IPS DF 19.7 (cell line): ENCODE results near the gene MLN.
A peak's percentile ranks its signal among the peaks of the same experiment; 100 is the strongest.

Source experiments
- DNase-seq: peaks from one replicate; pipeline ENCODE4 v3.0.0-alpha.2; 2013; ENCODE audit warnings: low read depth, low spot score

MLN gene

DNA sequence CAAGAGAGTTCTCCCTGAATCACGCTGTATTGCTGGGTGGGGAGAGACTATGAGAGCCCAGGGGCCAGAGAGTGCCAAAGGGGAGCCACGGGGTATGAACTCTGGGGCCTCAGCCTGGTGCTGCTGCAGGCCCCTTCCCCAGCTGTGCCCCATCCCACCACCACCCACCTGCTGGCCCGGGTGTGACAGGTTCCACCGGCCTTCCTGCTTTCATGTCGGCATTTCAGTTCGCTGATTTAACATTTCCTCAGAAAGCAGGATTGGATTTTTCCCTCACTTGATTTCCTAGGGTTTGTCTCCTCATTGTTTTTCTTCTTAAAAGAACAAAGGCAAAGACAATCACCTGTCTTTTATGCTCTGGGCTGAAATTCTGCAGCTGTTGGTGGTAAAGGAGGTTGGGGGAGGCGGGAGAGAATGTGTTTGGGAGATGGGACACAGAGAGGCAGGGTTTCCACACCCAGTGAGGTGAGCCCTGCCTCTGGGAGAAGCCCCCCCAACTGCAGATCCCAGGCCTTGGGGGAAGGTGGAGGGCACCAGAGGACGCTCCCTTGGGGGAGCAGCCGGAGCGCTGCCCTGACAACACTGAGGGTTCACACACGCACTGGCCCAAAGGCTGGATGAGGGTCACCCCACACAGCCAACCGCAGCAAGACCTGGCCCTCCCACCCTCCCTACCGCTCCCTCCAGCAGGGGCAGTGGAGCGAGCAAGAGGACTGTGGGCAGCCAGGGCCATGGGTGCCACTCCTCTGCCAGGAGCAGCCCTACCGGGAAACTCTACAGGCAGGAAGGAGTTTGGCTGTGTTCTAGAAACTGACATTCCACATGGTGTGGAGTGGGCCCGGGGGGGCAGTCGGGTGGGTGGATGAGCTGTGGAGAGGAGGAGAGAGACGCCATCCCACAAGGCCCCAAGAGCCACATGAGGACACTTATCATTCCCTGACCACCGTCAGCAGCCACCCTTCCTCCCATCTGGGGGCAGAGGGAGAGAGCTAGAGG lies 10.5 kb upstream of the MLN start:
- no peak for DNase-seq

DNA sequence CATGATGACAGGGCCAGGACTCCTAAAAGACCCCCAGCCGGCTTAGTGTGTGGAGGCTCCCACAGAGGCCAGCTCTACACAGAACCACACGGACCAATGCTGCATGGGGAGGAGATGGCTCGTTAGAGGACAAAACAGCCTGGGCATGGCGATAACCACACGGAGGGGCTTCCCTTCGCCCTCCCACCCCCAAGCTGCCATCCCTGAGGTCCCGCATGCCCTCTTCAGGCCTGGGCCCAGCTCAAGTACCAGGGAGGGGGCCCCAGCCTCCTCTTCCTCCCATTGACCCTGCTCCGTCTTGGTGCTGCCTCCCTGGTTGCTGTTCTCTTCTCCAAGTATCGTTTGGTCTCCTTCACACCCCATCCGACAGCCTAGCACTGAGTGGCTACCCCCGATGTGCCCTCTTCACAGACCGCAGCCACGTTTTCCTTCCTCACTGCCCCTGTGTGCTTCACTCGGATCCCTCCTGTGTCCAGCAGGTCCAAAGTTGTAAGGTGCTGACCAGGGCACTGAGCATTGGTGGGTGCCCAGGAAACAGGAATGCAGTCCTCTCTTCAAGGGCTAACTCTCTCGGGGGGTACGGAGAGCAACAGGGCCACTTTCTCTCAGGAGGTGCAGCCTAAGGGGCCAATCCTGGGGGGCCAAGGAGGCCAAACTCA lies 9.6 kb upstream of the MLN start:
- DNase-seq: no peak

DNA sequence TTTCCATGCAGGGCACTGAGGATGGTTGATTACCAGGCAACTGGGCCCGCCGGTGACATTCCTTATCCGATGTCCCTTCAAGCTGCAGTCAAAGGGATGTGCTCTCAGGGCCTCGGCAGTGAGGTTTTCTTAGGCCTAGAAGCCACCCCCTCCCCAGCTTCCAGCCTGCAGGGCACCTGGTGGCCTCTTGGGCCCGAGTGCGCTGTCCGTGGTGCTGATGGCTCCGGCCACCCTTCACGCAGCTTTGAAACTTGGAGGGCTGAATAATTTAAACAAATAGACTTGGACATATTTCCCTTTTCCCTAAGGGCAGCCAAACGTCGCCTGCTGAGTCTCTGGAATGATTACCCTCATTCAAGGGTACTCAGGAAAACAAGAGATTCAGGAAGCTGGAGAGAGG lies 8.9 kb upstream of the MLN start:
- peak; percentile 50 for DNase-seq

DNA sequence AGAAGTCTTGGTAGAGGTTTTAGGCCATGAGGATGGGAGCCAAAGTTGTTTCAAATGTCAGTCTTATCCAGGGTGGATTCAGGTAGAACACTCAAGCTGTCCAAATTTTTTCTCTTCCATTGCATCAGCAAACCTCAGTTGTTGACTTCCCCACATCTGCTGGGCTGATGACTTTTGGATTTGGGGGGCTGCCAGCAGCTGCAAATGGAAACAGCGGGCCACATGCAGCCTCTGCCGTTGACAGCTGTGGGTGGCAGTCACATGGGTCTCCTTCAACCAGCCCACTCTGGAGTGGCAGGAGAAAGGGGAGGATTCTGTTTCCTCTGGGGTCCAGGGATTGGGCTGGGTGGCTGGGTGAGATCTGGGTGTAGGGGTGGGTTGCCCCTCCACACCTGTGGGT lies 5.8 kb upstream of the MLN start:
- DNase-seq: no peak

DNA sequence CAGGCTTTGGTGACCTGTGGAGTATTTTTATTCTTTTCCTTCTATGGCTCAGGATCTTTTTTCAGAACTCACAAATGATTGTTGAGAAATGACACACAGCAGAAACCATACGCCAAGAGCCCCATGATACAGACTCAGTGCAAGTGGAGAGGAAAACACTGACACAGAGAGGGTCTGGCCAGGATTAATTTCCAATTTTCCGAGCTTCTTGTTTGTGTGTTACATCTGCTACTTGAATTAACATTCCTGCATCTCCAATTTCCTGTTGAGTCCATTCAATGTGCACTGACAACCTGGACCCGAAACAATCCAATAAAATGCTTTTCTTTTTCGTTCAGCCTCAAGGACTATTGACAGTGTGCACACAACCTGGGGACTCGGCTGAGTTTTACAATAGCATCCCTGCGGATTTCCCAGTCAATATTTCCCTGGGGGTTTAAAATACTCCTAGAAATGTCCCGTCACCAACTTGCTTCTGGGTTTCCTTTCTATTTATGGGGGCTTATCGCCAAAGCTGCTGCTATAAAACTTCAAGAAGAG lies 4.9 kb upstream of the MLN start:
- no peak for DNase-seq

DNA sequence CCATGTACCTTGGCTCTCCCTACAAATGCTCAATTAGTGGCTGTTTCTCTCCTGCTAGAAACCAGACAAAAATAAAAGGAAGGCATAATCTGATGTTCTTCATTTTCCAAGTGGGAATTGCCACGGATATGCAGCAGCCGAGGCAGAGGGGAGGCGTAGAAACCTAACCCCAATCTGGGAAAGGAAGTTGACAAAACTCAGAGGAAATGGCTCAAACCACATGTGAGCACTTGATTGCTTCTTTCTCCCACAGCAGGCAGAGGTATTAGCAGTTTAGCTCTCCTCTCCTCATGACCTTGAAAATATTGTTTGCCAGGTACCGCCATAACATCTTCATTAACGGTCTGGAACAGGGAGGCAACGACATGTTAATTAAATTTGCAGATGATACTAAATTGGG lies 3.8 kb upstream of the MLN start:
- DNase-seq: no peak

DNA sequence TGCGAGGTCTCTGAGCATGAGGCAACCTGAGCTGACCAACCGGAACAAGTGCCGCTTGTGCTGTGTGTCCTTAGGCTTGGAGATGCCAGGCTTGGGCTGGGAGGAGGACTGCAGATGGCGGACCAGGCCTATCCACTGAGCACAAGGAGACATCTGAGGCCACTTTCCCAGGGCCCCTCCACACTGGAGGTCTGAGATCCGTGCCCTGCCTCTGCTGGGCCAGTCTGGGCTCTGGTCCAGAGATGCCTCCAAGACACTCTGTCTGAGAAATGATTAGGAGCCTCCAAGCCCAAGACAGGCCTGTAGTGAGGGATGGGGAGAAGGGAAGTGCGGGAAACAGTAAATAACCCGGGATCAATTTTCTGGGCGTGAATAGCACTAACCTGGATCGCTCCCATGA lies 3.0 kb upstream of the MLN start:
- no peak for DNase-seq

DNA sequence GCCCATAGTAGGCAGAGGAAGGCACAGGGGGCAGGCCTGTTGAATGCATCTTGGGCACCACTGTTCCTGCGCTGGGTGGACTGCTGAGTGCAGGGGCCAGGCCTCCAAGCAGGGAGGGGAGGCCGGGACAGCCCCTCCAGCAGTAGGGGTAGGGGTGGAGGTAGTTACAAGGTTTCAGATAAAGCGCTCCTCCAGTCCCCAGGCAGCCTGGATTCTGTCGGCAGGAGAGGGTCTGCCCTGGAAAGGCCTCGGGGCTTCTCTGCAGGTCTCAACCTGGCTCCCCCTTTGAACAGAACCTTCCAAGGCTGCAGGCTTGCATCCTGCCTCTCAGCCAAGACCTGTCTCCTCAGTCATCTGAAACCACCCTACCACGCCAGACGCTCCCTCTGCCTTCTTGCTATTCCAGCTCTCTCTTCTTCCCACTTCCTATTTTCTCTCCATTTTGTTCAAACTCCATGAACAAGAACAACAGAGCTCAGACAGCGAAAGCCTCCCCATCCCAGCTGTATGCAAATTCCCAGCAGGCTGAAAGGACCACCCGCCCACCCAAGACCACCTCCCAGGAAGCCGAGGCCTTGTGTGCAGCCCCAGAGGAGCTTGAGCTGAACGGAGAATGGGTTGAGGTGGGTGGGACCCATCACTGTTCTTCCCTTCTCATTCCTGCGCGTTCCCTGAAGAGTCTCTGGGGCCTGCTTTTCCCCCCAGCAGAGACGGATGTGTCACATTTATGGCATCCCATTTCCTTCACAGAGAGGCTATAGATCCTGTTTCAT lies 1.4 kb downstream of the MLN start:
- no peak for DNase-seq

DNA sequence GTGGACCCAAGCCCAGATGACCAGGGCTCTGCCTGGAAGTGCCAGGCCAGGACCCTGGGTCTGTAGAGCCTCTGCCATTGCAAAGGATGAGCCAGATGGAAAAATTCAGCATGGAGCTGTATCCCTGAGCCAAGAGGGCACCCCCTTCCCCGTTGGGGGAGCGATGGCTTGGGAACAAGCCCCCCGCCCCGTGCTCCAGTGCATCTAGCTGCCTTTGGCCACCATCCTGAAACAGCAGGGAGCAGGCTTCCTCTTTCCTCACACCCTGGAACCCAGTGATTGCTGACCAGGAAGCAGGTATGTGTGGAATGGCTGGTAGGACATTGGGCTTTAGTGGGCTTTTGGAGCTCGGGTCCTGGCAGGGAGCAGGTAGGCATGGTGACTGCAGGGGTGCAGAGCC lies 2.2 kb downstream of the MLN start:
- DNase-seq: no peak

DNA sequence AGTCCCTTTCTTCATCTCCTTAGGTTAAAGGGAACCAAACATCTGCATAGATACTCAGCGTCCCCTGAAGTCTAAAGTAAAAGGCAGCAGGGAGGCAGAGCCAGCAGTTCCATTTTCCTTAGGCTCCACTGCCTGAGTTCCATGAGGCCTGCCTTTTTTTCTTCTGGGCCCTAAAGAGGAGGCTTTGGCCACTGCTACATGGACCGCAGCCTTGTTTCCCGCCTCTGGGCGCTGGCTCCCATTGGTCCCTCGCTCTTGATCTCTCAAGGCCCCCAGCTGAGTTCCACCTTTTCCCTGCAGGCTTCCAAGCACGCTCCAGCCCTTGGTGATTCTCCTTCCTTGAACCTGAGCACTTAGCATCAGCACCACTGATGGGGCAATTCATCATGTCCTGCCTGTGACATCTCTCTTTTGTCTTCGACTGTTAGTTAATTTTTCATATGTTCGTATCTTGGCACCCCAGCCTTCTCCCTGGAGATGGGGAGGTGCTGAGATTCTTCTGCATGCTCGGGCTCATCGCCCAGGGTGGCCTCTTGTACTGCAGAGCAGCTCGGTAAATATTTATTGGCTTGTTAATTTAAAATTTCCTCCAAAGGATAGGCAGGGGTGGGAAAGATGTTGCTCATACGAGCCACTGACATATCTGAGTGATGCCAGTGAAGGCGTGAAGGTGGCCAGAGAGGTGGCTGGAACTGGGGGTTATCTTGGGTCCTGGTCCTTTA lies 3.4 kb downstream of the MLN start:
- no peak for DNase-seq

DNA sequence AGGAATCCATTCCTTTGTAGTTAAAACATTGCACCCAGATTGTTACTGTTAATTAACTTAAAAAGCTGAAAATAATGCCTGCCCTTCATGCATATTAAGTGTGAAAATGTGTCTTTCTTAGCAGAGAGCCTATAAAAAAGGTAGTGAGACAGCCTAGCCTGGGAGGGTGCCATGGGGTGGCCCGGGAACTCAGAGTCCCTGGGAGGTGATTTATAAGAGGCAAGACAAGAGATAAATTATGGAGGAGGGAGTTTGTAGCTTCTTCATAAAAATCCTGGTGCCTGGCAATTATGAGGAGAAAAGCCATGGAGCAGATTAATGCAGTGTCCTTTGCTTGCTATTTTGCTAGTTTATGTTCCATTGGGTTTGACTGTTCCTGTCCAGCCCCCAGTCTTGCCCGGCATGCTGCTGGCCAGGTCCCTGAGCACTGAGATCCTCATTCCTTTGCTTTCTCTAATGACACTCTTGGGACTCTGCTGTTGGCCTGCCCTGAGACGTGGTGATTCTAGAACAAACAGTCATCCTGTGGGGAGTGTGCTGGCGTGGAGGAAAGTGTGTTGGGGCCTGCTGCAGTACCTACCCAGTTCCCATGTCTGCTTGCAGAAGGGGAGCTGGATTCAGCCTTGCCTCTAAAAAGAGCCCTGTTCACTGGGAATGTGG lies 4.2 kb downstream of the MLN start:
- no peak for DNase-seq

DNA sequence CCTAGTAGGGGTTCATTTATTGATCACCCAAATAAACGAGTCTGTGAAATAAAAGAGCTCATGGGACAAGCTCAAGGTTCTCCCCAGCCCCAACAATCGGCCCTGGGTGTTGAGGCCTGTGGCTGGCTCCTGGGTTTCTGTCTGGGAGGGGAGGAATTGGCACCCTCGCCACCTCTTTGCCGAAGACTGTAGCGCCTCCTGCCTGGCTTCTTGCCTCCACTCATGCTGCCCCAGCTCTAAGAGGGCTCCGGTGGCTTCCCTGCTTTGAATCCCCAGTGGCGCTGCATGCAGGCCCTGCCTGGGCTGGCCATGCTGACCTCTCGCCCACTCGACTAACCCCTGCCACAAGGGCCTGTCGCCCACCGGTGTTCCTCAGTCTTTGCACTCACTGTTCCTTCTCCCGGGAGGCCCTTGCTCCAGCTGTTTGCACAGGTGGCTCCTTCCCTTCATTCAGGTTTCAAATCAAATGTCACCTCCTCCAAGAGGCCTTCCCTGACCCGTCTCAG lies 5.4 kb downstream of the MLN start:
- DNase-seq: no peak

DNA sequence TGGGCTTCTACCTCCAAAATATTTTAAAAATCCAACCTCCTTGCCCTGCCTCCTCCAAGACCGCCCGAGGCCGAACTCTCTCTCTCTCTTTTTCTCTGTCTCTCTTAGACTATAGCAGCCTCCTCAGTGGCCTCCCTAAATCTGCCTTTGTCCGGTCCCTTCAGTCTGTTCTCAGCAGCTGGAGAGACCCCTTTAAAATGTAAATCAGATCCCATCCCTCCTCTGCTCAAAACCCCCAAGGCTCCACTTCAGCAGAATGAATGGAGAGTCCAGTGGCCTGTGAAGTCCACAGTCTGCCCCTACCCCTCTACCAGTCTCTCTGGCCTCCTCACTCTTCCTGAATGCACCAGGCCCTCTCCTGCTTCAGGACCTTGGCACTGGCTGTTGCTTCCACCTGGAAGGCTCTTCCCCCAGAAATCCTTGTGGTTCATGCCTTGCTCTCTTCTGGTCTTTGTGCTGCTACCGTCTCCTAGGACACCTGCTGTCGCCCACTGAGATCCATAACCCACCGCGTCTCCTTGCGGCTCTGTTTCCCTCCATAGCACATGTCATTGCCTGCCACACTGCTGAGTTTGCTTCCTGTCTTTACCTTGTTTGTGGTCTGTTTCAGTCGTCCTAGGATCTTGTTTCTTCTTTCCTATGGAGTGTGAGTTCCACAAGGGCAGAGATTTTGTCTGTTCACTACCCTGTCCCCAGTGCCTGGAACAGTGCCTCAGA lies 6.0 kb downstream of the MLN start:
- DNase-seq: no peak

DNA sequence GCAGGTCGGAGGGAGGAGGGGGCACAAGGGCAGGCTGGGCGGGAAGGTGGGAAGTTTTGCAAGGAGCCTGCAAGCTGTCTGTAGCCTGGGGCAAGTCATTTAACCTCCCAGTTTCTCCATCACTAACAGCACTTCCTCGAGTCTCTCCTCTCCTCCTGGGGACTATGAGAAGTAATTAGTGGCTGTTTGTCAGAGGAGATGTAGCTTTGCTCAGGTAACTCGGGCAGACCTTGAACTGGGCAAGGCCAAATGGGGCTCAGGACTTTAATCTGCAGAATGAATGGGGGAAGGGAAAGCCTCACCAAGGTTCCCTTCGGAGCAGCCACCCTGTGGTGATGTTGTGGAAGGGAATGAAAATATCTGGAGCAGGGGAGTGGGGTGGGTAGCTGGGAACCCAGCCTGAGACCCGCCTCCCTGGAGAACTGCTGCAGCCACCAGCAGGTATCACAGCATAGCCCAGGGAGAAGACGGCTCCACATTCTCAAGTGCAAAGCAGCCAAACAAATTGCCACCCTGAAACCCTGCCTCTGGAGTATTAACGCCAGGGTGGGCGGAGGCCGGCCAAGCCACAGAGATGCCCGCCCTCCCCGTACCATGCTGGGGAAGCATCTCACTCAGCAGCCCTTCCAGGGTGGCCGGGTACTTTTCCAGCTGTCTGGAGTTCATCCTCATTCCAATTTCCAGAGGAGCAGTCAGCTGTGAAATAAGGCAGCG lies 8.7 kb downstream of the MLN start:
- DNase-seq: no peak

DNA sequence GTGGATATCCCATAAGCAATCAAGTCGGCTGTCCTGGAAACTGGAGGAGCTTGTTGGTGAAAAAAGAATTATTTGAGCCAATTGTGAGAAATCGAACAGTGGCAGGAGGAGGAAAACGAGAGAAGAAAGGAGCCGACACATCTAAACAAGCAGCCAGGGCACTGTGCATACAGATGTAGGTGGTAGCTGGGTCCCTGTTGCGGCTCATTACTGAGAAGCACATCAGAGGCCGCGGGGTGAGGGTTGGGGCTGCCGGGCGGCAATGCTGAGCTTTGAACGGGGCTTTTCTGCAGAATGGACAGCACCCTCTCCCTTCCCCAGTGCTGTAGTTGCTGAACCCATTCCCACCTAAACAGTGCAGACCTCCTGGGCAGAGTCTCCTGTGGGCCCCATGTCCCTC lies 10.8 kb downstream of the MLN start:
- no peak for DNase-seq

DNA sequence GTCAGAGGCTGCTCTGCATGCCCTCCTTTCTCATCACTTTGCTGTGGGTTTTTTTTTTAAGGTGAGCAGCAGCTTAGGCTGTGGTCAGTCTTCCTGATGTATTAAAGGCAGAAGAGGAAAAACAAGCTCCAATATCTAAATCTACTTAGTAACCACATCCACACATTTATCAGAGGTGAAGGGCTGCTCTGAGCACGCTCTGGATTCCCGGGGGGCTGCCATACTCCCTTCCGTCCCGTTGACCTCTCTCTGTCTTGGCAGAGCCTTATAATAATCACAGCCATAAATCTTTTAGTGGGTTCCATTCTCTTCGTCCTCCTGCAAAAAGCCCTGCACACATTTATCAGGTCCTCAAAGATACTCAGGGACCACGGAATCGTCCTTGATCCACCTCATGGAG lies 12.2 kb downstream of the MLN start:
- DNase-seq: no peak

DNA sequence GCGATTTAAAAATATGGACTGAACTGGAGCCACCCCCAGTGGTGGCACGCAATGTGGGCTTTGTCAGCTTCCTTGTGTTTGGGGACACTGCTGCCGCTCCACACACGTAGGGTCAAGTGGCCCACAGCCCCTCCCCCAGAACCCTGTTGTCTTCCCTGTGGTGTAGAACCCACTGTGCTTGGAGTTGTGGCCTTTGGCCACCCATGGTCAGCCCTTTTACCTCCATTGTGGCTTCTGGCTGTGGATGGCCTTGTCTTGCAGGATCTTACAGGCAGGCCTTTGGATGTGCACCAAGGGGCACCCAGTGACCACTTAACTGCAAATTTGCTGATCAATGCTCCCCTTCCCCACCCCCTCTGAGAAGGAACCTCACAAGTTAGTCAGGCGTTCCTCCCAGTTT lies 12.9 kb downstream of the MLN start:
- no peak for DNase-seq

DNA sequence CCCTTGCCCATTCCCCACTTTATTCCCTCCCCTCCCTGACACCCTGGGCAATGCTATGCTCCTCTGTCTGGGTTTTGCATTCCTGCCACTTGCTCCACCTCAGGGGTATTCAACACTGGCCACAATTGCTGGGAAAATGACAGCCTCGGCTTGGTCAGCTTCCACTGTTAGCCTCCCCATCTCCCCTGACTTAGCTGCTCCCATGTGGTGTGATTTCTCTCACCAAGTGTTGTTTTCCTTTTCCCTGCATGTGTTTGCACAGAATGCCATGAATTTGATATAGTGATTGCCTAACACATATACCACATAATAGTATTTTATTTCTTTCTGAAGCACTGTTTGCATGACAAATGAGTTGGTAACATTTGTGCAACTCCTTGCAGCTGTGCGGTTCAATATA lies 13.4 kb downstream of the MLN start:
- no peak for DNase-seq

DNA sequence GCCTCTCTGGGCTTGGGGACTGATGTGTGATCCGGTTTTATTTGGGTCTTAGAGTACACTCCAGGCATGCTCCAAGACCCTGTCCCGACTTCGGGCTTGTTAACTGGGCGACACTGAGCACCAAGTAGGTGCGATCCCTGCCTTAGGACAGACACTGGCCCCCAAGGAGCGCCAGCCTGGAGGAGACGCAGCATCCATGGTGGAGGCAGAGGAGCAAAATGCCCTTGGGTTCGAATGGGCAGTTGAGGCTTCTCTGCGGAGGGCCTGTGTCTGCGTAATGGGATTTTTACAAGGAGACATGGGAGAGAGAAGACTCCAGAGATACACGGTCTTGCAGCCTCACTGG lies 14.3 kb downstream of the MLN start:
- no peak for DNase-seq
